Testis (tissue), 5 donors: Measurements from ENCODE around the gene SLC22A12. TPM values are rescaled to one million over a fixed set of nuclear protein-coding genes. Genes with fewer than 3 reads are reported as not detected.

Source experiments
- DNase-seq: peaks from one replicate; pipeline ENCODE4 v3.0.0-alpha.2; 2019
- H3K27ac ChIP-seq, 2 donors: fragments of 200-600 bp; sonication (generic); one replicate each; pipeline ENCODE4 v1.5.1; 2019
- H3K27me3 ChIP-seq: fragments of 200-600 bp; sonication (generic); one replicate; pipeline ENCODE4 v1.5.1; 2019
- H3K36me3 ChIP-seq: fragments of 200-600 bp; sonication (generic); one replicate; pipeline ENCODE4 v1.5.1; 2017; ENCODE audit warnings: low read depth; ENCODE audit errors: missing control alignments
- H3K4me1 ChIP-seq: fragments of 200-600 bp; sonication (generic); one replicate; pipeline ENCODE4 v1.5.1; 2019
- H3K4me3 ChIP-seq, 2 donors: fragments of 200-600 bp; sonication (generic); one replicate each; pipeline ENCODE4 v1.5.1; 2017 to 2019
- H3K9me3 ChIP-seq: fragments of 200-600 bp; sonication (generic); one replicate; pipeline ENCODE4 v1.5.1; 2017
- CTCF ChIP-seq, 3 experiments: fragments of 450-650 bp in 2 of 3; fragments of 200-600 bp in 1 of 3; sonication (generic) in 1 of 3; IDR thresholded peaks; one replicate each; pipeline ENCODE4 v1.5.1; 2016 to 2019; ENCODE audit warnings: antibody characterized with exemption in 3 of 3, mild to moderate bottlenecking in 2 of 3, moderate library complexity in 1 of 3
- POLR2A ChIP-seq: fragments of 450-650 bp; IDR thresholded peaks from one replicate; pipeline ENCODE4 v1.6.1; 2017; ENCODE audit warnings: antibody characterized with exemption, mild to moderate bottlenecking, moderate library complexity
- WGBS, 2 donors: methylation state at CpG; one replicate each; pipeline ENCODE4 v1.1.5; 2018; 5-methylcytosine and 5-hydroxymethylcytosine counted together
- intact Hi-C: fragments of 100-400 bp; cut with DNase I; formaldehyde crosslinking; loops from one replicate; pipeline ENCODE4 v1.15.1; 2023; ENCODE audit warnings: low total_unique reads
- long read RNA-seq, 2 donors: transcript quantifications; one replicate each; lab custom pipeline, GENCODE V29; 2026
- polyA plus RNA-seq: library from polyadenylated mRNA; stranded (reverse); fragments of 350-450 nt; fragmentation: Illumina TruSeq; extraction: RNeasy Lipid Tissue Mini Kit (QIAGEN cat#74804); gene quantifications from one replicate; pipeline ENCODE4 v1.2.3, GENCODE V29; 2014; ENCODE audit warnings: low read depth, low replicate concordance; ENCODE audit not compliant: insufficient read depth
- total RNA-seq, 2 donors: library from RNA; depleted of rRNA; stranded (reverse); fragments of >200 nt; gene quantifications; one replicate each; pipeline ENCODE4 v1.2.3, GENCODE V29; 2016

Gene SLC22A12
- total RNA-seq (not detected), polyA plus RNA-seq (not detected)
- long read RNA-seq, donor 1 = 0 reads
- long read RNA-seq, donor 2 = 0 reads

GRCh38 chr11:64590763-64591221, at the start of gene SLC22A12:
SLC22A12 (plus strand) TSS chr11:64591220; CDS start chr11:64591557, 337 bp downstream.
- intact Hi-C loops = no loop called here
- 68 to 70% methylated on average over 14 of the region's 14 CpGs for WGBS, 2 donors
- no peak for DNase-seq

GRCh38 chr11:64542172-64543125, 48.6 kb upstream of the SLC22A12 start:
- no peak for DNase-seq
- H3K36me3 ChIP-seq = no peaks in the 10 kb centered on the region
- 86 to 90% methylated on average over 30 to 35 of the region's 35 CpGs for WGBS, 2 donors
- no peak overlapping the region for H3K4me3 ChIP-seq
- intact Hi-C loops = loop anchor here (10.0 kb wide), 1 partner anchor 182 kb away; the partner anchor contains the start of gene NRXN2
- H3K9me3 ChIP-seq = no peaks in the 10 kb centered on the region
- H3K27me3 ChIP-seq = no peaks in the 10 kb centered on the region
- no peaks in the 10 kb centered on the region for H3K4me1 ChIP-seq
- TF ChIP-seq CTCF (IDR thresholded peaks at IDR 0.05) (no peak), POLR2A (no peak)
- no peak overlapping the region for H3K27ac ChIP-seq

More at GRCh38 chr11:64590763-64591221, at the start of gene SLC22A12:
- H3K27me3 ChIP-seq = no peaks in the 10 kb centered on the region
- no peaks in the 10 kb centered on the region for H3K9me3 ChIP-seq
- no peaks in the 10 kb centered on the region for H3K36me3 ChIP-seq
- H3K4me3 ChIP-seq = no peak within 1 kb of the TSS
- TF ChIP-seq POLR2A = no peak
- no peak for TF ChIP-seq CTCF (IDR thresholded peaks at IDR 0.05)
- H3K4me1 ChIP-seq = no peaks in the 10 kb centered on the region
- H3K27ac ChIP-seq = no peak within 1 kb of the TSS

GRCh38 chr11:64543818-64544217, 47.2 kb upstream of the SLC22A12 start:
- Histone ChIP-seq H3K27ac (no peak overlapping the region), H3K36me3 (no peaks in the 10 kb centered on the region), H3K4me3 (no peak overlapping the region), H3K4me1 (no peaks in the 10 kb centered on the region), H3K9me3 (no peaks in the 10 kb centered on the region), H3K27me3 (no peaks in the 10 kb centered on the region)
- no peak for TF ChIP-seq POLR2A
- DNase-seq = no peak
- intact Hi-C loops = loop anchor here (10.0 kb wide), 1 partner anchor 181 kb away; the partner anchor contains the start of gene NRXN2

- no peak overlapping the region for H3K4me3 ChIP-seq
- H3K27ac ChIP-seq = no peak overlapping the region
- TF ChIP-seq POLR2A (no peak), CTCF (IDR thresholded peaks at IDR 0.05) (no peak)
- no peaks in the 10 kb centered on the region for H3K36me3 ChIP-seq
- DNase-seq = no peak
- 93 to 100% methylated on average over 2 of the region's 2 CpGs for WGBS, 2 donors
- intact Hi-C loops = loop anchor here (10.0 kb wide), 1 partner anchor 180 kb away; the partner anchor contains the start of gene NRXN2
- H3K4me1 ChIP-seq = no peaks in the 10 kb centered on the region
- no peaks in the 10 kb centered on the region for H3K9me3 ChIP-seq
- H3K27me3 ChIP-seq = no peaks in the 10 kb centered on the region
Observed at GRCh38 chr11:64544616-64545296, 46.3 kb upstream of the SLC22A12 start.

- no peaks in the 10 kb centered on the region for H3K36me3 ChIP-seq
- DNase-seq = no peak
- H3K4me3 ChIP-seq = no peak overlapping the region
- no peaks in the 10 kb centered on the region for H3K4me1 ChIP-seq
- 94 to 95% methylated on average over 15 of the region's 15 CpGs for WGBS, 2 donors
- no peaks in the 10 kb centered on the region for H3K9me3 ChIP-seq
- H3K27ac ChIP-seq = no peak overlapping the region
- H3K27me3 ChIP-seq = no peaks in the 10 kb centered on the region
- intact Hi-C loops = loop anchor here (10.0 kb wide), 1 partner anchor 179 kb away; the partner anchor contains the start of gene NRXN2
- TF ChIP-seq POLR2A (no peak), CTCF (IDR thresholded peaks at IDR 0.05) (no peak)
Observed at GRCh38 chr11:64545619-64546018, 45.4 kb upstream of the SLC22A12 start.
